ENCODE measurements around the gene SMPD1. TPM values are rescaled to one million over a fixed set of nuclear protein-coding genes. Genes with fewer than 3 reads are reported as not detected.

Gene SMPD1
- total RNA-seq, 5 donors from 2014 or later (not counting 1 experiment from before 2014, with no cell fraction given) = 33.5 to 58.3 (median 38.3) TPM

Other genes starting within 250 kb of the SMPD1 start
- gene OR52B2, start 220.1 kb upstream of the SMPD1 start, total RNA-seq = not detected
- gene OR52W1, start 191.2 kb upstream of the SMPD1 start, total RNA-seq = not detected
- not detected for gene C11orf42, start 184.9 kb upstream of the SMPD1 start, total RNA-seq
- 10 to 100 TPM; 28.9 to 49.7 (median 45.4) TPM for gene FHIP1B, start 155.8 kb upstream of the SMPD1 start, total RNA-seq
- under 1 TPM; 0.20 to 0.88 (median 0.44) TPM for gene CNGA4, start 151.4 kb upstream of the SMPD1 start, total RNA-seq
- gene CCKBR, start 130.6 kb upstream of the SMPD1 start, total RNA-seq = not detected
- under 1 TPM in 2 of 5 donors, not detected in 3; 0.23 to 0.43 TPM for gene CAVIN3, start 70.0 kb upstream of the SMPD1 start, total RNA-seq
- gene APBB1, start 28.6 kb downstream of the SMPD1 start, total RNA-seq = 100 to 1,000 TPM in 3 of 5 donors, 10 to 100 TPM in 2; 71.3 to 152 (median 106) TPM
- 1 to 10 TPM; 1.2 to 5.5 (median 2.5) TPM for gene HPX, start 50.5 kb downstream of the SMPD1 start, total RNA-seq
- gene TRIM3, start 83.5 kb downstream of the SMPD1 start, total RNA-seq = 10 to 100 TPM; 16.9 to 29.8 (median 24.1) TPM
- 10 to 100 TPM; 47.3 to 61.9 (median 50.0) TPM for gene ARFIP2, start 90.9 kb downstream of the SMPD1 start, total RNA-seq
- 10 to 100 TPM; 49.3 to 64.0 (median 57.6) TPM for gene TIMM10B, start 91.0 kb downstream of the SMPD1 start, total RNA-seq
- 10 to 100 TPM; 44.1 to 52.0 (median 47.8) TPM for gene DNHD1, start 106.8 kb downstream of the SMPD1 start, total RNA-seq
- 10 to 100 TPM; 24.5 to 35.5 (median 32.2) TPM for gene RRP8, start 213.1 kb downstream of the SMPD1 start, total RNA-seq
- gene ILK, start 213.3 kb downstream of the SMPD1 start, total RNA-seq = 100 to 1,000 TPM in 2 of 5 donors, 10 to 100 TPM in 3; 49.3 to 111 (median 99.4) TPM
- gene TAF10, start 221.7 kb downstream of the SMPD1 start, total RNA-seq = 100 to 1,000 TPM in 4 of 5 donors, 10 to 100 TPM in 1; 99.4 to 152 (median 144) TPM
- gene TPP1, start 228.9 kb downstream of the SMPD1 start, total RNA-seq = 100 to 1,000 TPM in 3 of 5 donors, 10 to 100 TPM in 2; 67.4 to 168 (median 132) TPM

All from T-cell (primary cell).